LNCAP (cell line): Measurements from ENCODE around the gene ANKRD44.

Experiments used
- TF ChIP-seq, protein P1 (sequence below): fragments of 450-650 bp; IDR thresholded peaks from 2 replicates; pipeline ENCODE4 v1.5.1; 2017; ENCODE audit warnings: mild to moderate bottlenecking

The ANKRD44 gene

GRCh38 chr2:197254776-197255530 lies 55.6 kb downstream of the ANKRD44 start:
- TF ChIP-seq, protein P1, sequence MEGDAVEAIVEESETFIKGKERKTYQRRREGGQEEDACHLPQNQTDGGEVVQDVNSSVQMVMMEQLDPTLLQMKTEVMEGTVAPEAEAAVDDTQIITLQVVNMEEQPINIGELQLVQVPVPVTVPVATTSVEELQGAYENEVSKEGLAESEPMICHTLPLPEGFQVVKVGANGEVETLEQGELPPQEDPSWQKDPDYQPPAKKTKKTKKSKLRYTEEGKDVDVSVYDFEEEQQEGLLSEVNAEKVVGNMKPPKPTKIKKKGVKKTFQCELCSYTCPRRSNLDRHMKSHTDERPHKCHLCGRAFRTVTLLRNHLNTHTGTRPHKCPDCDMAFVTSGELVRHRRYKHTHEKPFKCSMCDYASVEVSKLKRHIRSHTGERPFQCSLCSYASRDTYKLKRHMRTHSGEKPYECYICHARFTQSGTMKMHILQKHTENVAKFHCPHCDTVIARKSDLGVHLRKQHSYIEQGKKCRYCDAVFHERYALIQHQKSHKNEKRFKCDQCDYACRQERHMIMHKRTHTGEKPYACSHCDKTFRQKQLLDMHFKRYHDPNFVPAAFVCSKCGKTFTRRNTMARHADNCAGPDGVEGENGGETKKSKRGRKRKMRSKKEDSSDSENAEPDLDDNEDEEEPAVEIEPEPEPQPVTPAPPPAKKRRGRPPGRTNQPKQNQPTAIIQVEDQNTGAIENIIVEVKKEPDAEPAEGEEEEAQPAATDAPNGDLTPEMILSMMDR: no peak

DNA sequence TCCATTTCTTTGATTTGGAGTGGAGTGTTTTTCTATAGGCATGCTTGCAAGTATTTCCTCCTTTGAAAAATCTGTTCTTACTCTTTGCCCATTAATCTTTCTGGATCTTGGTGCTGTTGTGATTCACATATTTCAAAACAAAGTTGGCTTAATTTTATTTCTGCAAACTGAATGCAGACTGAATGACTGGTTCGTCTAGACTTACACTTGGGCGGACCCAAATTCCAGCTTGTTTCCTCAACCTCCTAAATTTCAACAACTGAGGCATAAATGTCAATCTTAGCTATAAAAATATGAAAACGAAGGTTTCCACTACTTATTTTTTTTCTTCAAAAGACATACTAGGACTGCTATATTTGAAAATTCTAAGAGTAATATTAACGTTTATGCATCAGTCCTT lies 59.0 kb downstream of the ANKRD44 start:
- TF ChIP-seq, protein P1: no peak

GRCh38 chr2:197251163-197251562 lies 59.4 kb downstream of the ANKRD44 start:
- TF ChIP-seq, protein P1: no peak

- TF ChIP-seq, protein P1: no peak
These were observed 60.5 kb downstream of the ANKRD44 start for GRCh38 chr2:197250084-197250397.

GRCh38 chr2:197249381-197250083 lies 61.0 kb downstream of the ANKRD44 start:
- TF ChIP-seq, protein P1: no peak

- TF ChIP-seq, protein P1: no peak
These were observed 62.0 kb downstream of the ANKRD44 start for GRCh38 chr2:197248623-197249022.

DNA sequence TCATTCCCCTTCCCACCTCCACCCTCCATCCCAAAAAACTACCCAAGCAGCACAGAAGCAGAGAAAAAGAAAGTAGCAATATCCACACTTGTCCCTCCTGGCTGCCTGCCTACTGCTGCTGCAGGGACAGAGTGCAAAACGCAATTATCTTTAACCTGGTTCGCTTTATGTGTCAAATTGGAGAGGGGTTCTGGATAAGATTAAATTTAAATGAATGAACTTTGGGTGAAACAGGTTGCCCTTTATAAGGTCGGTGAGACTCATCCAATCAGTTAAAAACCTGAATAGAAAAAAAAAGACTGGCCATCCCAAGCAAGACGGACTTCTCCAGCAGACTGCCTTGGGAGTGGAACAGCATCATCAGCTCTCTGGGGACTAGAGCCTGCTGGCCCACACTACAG lies 62.6 kb downstream of the ANKRD44 start:
- TF ChIP-seq, protein P1: no peak
